SK-MEL-5 (cell line): ENCODE measurements around the gene PRR12. TPM values are rescaled to one million over a fixed set of nuclear protein-coding genes. Genes with fewer than 3 reads are reported as not detected.

Experiments used
- DNase-seq: peaks from one replicate; pipeline ENCODE4 v3.0.0-alpha.2; 2016; ENCODE audit warnings: low read depth, low spot score
- in situ Hi-C: cut with HindIII; loops from 2 replicates; pipeline ENCODE4 v1.10.0; 2016; ENCODE audit warnings: low sequenced_read_pairs, high pct_unique_total_duplicates, low pct_unique_long_range_greater_than_20kb
- total RNA-seq: library from RNA; depleted of rRNA; stranded (reverse); fragments of >200 nt; shearing (Covaris generic); gene quantifications from 2 replicates; pipeline ENCODE4 v1.2.3, GENCODE V29; 2014

The PRR12 gene
- total RNA-seq, 1 experiment from 2014 or later = 0.87 TPM

DNA sequence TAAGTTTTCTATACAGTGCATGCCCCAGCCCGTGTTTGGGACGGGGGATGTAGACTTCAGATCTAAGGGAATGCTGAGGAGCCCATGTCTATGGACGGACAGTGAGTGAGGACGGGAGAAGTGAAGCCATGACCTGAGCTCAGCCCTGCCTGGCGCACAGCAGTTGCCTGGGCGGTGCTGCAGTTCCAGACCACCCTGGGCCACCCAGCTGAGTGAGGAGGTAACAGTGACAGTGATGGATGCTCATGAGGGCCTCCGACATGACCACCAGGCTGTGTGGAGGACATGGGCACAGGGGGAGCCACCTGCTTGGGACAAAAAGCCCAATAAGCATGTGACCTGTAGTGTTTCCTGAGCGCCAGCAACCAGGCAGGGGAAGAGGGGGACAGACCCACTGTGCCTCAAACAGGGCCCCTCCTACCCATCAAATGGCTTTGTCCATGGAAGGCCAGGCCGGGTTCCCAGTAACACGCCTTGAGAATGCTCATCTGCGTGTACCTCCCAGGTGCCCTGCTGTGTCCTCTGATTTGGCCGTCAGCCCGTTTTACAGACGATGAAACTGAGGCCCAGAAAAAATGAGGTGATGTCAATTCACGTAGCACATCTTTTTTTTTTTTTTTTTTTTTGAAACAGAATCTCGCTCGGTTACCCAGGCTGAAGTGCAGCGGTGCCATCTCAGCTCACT is 33.2 kb upstream of the PRR12 start:
- DNase-seq = no peak
- in situ Hi-C loops = no loop called here

DNA sequence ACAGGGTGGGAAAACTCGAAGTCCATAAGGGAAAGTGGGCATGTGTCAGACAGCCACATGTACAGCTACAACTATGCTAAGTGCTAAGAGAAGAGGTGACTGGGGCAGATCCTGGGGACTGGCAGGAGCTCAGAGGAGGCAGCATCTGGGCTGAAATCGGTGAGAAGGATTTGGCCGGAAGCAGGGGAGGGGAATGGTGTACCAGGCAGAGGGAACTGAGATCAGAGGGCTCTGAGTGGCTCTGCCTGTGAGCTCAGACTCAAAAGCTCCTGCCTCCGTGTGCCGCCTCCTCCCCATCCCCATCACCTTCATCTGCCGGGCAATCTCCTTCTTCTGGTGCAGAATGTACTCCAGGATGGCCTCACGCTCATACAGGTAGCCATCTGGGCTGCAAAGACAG is 32.4 kb upstream of the PRR12 start:
- no peak for DNase-seq
- in situ Hi-C loops = no loop called here

DNA sequence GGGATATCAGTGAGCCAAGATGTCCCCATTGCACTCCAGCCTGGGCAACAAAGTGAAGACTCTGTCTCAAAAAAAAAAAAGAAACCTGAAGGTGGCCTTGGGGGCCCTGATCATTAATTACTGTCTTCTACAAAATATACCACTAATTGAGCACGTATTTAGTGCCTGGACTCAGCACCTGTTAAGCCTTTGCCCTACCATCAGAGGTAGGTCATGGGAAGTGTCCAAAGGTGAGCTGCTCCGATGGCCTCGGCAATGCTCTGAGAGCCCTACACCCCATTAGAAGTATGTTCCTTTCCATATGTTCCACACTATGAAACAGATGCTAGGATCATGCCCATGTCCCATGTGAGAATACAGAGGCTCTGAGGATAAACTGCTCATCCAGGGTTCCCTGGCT is 31.5 kb upstream of the PRR12 start:
- in situ Hi-C loops = no loop called here

DNA sequence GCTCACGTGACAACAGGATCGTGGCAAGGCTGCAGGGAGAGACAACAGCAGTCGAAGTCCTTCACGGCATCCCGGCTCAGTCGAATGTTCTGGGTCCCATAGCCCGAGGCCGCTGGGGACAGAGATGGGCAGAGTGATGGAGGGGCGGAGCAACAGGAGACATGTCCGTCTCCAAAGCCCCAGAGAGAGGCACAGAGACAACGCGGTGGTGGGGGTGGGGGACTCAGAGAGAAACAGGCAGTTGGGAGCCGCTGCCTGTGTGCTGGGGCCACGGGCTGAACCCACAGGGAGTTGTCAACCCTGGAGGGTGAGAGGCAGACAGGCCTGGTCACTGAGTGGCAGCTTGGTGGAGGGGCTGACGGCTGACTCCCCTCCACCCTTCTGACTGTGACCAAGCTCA is 31.1 kb upstream of the PRR12 start:
- in situ Hi-C loops = no loop called here

More for the DNA sequence above, 31.5 kb upstream of the PRR12 start:
- DNase-seq = no peak

DNA sequence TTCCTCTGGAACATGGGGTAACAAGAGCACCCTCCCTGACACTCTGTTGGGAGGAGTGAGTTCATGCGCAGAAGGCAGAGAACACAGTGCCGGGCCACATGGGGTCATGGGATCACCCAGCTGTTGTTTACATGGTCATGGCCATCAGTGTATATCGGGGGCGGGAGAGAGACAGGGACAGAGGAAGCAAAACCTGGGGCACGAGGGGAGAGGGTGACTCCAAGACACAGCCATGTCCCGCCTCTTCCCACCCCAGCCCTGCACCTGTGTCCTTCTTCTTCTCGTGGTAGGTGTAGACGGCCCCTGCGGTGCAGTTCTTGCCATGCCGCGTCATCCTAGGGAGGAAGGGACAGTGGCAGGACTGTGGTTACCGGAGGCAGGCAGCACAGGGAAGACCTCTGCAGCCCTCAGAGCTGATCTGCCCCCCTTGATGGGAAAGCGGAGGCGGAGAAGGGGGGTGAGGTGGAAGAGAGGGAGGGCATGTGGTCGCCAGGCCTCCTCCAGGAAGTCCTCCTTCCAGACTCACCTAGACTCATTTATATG is 30.6 kb upstream of the PRR12 start:
- DNase-seq = no peak
- in situ Hi-C loops = no loop called here

More for the DNA sequence above, 31.1 kb upstream of the PRR12 start:
- DNase-seq = no peak

DNA sequence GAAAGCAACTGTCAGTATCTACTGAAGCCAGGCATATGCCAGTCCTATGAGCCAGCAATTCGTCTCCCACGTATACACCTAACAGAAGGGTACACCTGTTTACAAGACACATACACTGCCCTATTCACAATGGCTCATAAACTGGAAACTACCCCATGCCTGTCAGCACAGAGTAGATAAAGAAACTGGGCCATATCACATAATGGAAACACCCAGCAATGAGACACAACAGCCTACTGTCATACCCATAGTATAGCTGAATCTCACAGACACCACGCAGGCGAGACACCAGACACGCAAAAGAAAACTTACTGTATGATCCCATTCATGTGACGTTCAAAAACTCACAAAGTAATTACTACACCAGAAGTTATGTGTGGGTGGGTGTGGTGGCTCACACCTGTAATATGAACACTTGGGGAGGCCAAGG is 26.4 kb upstream of the PRR12 start:
- no peak for DNase-seq
- in situ Hi-C loops = no loop called here

DNA sequence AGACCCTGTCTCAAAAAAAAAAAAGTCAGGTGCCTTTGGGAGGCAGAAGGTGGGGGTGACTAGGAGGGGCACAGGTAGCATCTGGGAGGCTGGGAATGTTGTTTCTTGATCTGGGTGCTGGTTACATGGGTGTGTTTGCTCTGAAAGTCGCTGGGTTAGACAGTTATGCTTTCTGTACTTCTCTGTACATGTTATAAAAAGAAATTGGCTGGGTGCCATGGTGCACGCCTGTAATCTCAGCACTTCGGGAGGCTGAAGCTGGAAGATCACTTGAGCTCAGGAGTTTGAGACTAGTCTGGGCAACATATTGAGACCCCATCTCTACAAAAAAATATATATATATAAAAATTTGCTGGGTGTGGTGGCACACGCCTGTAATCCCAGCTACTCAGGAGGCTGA is 25.7 kb upstream of the PRR12 start:
- DNase-seq = no peak
- in situ Hi-C loops = no loop called here

DNA sequence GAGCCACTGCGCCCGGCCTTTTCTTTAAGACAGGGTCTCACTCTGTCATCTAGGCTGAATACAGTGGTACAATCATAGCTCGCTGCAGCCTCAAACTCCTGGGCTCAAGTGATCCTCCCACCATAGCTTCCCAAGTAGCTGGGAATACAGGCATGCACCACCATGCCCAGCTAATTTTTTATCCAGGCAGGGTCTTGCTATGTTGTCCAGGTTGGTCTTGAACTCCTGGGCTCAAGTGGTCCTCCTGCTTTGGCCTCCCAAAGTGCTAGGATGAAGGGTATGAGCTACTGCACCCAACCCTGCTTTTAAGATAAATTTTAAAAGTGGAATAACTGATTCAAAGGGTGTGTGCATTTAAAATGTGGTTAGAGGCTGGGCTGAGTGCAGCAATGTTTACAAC is 24.7 kb upstream of the PRR12 start:
- in situ Hi-C loops = no loop called here
- no peak for DNase-seq

DNA sequence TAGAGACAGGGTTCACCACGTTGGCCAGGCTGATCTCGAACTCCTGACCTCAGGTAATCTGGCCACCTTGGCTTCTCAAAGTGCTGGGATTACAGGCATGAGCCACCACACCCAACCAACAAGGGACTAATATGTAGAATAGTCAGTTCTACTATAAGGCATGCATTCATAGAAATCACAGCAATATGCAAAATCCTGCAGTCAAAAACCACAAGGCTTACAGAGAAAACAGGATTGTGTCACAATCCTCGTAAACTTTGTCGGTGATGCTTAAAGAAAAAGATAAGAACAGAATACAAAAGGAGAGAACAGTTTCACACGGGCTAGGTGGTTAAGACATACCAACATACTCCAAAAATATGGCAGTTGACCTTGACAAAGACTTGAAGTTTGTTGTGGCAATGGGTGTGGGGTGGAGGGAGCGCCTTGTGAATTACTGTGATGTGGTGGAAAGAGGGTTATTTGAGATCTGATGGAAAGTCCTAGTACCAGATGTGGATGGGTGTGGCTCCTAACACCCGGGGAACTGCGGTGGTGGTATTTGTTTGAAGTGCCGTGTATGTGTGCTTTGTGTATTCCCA is 23.0 kb upstream of the PRR12 start:
- DNase-seq = no peak
- in situ Hi-C loops = no loop called here

DNA sequence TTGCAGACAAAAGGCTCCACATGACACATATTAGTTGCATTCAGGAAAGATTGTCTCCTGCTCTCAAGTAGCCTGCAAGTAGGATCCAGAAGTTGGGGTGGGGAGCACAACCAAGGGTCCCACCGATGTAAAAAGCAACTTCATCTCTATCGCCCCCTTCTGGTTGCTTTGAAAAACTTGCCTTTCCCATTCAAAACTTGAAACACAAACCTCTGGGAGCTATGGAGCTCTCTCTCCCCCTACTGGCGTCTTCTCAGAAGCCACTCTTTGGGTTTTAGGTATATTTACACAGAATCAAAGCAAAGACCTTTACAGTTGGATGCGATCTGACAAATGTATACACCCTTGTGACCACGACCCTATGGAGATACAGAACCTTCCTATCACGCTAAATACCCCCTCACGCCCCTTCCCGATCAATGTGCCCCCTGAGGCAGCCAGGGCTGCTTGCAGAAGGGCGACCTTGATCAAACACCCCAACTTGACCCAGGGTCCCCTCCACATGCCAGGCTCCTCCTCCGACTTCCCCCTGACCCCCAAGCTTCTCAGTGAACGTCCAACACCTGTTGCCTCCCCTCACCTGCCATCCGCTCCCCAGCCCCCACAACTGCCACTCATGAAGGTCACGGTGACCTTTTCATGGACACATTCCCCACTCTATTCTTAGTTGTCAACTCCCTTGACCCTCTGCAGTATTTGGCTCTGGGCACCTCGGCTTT is 20.7 kb upstream of the PRR12 start:
- peak; percentile 91 for DNase-seq
- in situ Hi-C loops = no loop called here

DNA sequence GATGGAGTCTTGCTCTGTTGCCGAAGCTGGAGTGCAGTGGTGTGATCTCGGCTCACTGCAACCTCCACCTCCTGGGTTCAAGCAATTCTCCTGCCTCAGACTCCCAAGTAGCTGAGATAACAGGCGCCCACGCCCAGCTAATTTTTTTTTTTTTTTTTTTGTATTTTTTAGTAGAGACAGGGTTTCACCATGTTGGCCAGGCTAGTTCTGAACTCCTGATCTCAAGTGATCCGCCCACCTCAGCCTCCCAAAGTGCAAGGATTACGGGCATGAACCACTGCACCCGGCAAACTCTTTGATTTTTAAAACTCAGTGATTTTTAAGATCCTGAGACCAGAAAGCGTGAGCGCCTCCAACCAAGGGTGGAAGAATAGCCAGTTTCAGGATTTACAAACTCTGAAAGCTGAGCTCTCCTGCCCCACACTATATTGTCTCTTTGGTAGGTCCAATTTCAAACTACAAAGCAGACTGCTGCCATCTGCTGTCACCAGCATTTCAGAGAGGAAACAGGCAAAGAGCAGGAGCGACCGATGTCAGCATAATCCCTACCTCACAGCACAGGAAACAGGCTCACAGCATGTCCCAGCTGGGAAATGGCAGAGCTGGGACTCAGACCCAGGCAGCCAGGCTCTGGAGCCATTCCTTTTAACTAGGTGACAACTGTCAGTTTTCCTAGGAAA is 19.8 kb upstream of the PRR12 start:
- DNase-seq = peak; percentile 20
- in situ Hi-C loops = no loop called here

DNA sequence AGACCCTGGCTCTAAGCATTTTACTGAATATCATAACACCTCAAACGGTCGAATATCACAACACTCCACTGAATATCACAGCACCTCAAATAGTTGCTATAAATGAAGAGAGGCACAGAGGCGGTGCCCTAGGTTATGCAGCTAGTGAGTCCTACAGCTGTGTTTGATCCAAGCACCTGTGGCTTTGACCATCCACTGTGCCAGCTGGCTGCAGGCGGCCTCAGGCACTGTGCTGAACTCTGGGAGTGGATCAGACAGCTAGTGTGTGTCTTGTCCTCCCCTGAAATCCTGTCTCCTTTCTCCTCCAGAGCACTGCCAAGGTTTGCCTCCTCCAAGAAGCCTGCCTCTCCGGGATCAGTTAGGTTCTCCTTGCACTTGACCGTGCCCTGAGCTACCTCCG is 18.0 kb upstream of the PRR12 start:
- DNase-seq = no peak
- in situ Hi-C loops = no loop called here

DNA sequence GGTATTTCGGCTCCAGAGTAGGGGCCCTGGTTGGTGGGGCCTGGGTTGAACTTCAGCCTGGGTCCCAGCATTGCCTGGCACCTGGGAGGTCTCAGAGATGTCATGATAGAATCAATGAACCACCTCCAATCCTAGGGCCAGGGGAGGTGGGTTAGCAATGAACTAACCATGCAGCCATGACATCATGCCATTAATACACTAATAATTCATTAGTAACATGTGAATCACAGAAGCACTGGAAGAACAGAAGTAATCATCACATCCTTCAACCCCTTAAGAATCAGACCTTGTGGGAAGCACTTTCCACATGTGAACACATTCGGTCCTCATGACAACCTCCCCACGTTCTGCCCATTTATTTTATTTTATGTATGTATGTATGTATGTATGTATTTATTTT is 17.6 kb upstream of the PRR12 start:
- in situ Hi-C loops = no loop called here
- no peak for DNase-seq

DNA sequence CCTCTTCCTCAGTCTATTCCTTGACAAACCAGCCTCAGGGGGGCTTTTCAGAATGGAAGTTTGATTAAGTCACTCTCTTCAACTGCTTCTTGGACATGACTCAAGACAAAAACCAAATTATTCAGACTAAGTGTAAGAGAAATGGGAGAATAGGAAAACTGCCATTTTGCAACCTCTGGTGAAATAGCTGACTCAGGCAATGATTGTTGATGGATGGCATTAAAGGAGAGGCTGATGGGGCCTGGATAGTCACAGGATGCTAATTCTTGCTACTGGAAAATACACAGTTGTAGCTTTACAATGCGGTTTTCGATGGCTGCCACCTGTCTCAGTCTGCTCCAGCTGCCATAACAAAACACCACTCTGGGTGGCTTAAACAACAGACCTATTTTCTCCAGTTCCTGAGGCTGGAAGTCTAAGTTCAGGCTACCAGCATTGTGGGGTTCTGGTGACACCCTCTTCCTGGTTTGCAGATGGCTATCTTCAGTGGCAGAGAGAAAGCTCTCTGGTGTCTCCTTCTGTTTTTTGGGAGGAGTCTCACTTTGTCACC is 16.7 kb upstream of the PRR12 start:
- in situ Hi-C loops = no loop called here
- DNase-seq = no peak

DNA sequence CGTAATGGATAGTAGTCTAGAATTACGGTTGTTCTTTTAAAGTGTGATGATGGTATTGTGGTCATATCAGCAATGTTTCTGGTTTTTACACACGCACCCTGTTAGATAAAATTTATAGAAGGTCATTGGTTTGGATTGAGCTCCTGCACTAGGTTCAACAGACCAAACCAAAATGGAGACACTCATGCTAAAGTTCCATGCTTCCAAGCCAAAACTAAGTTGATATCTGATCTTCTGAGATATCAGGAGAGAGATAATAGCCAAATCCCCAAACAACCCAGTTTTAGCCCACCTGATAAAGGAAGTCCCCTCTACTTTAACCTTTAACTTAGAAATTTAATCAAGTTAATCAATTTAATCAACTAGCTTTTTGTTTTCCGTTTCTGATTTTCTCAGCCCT is 11.8 kb upstream of the PRR12 start:
- in situ Hi-C loops = no loop called here
- DNase-seq = no peak

DNA sequence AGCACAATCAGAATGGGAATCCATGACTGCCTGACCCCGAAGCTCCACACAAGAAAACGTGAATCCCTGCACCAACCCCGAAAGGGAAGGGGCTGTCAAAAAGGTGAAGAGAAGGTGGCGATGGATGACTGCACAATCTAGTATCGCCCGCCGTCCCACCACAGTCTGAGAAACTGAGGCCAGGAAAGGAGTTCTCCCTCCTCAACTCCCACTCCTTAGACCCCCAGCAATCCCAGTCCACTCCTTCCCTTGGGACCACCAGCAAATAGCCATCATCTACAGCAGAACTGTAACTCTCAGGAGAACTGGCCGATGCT is 11.1 kb upstream of the PRR12 start:
- in situ Hi-C loops = no loop called here
- DNase-seq = no peak

DNA sequence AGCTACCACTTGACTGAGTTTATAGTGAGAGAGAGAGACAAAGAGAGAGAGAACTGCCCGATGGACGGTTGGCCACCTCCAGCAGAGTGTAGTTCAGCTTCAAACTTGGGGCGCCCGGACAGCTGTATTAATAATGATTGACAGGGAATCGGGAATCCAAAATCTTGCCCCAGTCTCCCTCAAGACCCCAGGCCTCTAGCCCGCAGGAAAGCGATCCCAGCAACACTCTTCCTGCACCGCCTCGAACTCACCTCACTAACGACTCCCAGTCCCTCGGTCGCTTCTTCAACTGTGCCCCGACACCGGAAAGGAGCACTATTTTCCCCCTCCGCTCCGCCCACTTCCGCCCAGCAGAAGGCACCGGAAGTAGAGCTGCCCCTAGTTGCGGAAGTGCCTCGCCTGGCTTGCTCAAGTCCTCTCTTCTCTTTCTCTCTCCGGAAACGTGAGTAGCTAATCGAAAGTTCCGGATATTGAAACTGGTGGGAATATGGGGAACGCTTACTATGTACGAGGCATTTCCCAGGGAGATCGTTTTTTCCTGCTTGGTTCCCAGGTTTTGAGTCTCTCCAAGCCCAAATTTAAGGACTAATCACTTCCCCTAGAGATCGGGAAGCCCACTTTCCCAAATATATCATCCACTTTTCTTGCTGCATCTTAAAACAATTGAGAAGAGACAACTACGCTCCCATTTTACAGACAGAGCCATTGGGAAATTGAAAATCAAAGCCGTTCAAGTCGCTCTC is 10.5 kb upstream of the PRR12 start, which contains the start of gene NOSIP:
Gene NOSIP (minus strand): TSS at position 293 of the 743 bp plus-strand sequence. CDS start 19,865 bp downstream, outside the sequence.
- peak; percentile 96 for DNase-seq
- in situ Hi-C loops = no loop called here
